ENCODE measurements around the gene LHX3.

DNA sequence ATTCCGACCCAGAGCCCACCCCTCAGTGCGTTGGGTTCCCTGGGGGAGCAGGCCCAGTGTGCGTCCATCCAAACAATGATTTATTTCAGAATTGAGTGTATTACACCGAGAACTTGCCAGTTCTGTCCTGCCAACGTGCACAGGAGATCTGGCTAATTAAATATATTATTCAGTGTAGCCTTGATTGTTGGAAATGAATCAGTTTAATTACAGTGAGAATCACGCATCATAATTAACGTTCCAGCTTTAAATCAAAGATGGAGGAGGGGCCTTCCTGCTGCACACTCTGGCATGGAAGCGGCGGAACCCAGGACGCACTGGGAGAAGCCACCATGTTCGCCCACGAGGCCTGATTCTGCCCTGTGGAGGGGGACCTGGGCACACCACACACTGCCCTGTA, 55.6 kb downstream of the LHX3 start:
- TF ChIP-seq, protein P1, sequence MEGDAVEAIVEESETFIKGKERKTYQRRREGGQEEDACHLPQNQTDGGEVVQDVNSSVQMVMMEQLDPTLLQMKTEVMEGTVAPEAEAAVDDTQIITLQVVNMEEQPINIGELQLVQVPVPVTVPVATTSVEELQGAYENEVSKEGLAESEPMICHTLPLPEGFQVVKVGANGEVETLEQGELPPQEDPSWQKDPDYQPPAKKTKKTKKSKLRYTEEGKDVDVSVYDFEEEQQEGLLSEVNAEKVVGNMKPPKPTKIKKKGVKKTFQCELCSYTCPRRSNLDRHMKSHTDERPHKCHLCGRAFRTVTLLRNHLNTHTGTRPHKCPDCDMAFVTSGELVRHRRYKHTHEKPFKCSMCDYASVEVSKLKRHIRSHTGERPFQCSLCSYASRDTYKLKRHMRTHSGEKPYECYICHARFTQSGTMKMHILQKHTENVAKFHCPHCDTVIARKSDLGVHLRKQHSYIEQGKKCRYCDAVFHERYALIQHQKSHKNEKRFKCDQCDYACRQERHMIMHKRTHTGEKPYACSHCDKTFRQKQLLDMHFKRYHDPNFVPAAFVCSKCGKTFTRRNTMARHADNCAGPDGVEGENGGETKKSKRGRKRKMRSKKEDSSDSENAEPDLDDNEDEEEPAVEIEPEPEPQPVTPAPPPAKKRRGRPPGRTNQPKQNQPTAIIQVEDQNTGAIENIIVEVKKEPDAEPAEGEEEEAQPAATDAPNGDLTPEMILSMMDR (IDR thresholded peaks at IDR 0.05; ENCODE audit: insufficient read depth, low read length), result no peak
- TF ChIP-seq POLR2AphosphoS5 (IDR thresholded peaks at IDR 0.05; ENCODE audit: low read depth), result no peak
- no peak for TF ChIP-seq SPI1 (IDR thresholded peaks at IDR 0.05; ENCODE audit: borderline replicate concordance, low read depth)
- TF ChIP-seq, protein P2, sequence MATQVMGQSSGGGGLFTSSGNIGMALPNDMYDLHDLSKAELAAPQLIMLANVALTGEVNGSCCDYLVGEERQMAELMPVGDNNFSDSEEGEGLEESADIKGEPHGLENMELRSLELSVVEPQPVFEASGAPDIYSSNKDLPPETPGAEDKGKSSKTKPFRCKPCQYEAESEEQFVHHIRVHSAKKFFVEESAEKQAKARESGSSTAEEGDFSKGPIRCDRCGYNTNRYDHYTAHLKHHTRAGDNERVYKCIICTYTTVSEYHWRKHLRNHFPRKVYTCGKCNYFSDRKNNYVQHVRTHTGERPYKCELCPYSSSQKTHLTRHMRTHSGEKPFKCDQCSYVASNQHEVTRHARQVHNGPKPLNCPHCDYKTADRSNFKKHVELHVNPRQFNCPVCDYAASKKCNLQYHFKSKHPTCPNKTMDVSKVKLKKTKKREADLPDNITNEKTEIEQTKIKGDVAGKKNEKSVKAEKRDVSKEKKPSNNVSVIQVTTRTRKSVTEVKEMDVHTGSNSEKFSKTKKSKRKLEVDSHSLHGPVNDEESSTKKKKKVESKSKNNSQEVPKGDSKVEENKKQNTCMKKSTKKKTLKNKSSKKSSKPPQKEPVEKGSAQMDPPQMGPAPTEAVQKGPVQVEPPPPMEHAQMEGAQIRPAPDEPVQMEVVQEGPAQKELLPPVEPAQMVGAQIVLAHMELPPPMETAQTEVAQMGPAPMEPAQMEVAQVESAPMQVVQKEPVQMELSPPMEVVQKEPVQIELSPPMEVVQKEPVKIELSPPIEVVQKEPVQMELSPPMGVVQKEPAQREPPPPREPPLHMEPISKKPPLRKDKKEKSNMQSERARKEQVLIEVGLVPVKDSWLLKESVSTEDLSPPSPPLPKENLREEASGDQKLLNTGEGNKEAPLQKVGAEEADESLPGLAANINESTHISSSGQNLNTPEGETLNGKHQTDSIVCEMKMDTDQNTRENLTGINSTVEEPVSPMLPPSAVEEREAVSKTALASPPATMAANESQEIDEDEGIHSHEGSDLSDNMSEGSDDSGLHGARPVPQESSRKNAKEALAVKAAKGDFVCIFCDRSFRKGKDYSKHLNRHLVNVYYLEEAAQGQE (IDR thresholded peaks at IDR 0.05; ENCODE audit: insufficient replicate concordance, low read depth), result no peak
